HL-60 (cell line): Measurements from ENCODE around the gene ULK2.

Experiments used
- DNase-seq, 2 experiments: peaks; one replicate each; pipeline ENCODE4 v3.0.0-alpha.2; 2010 to 2020; ENCODE audit warnings: low read depth in 1 of 2, low spot score in 1 of 2
- H3K27ac ChIP-seq: fragments of 250-450 bp; sonication (Bioruptor Pico); replicated peaks from 2 replicates; pipeline ENCODE4 v1.5.1; 2020; ENCODE audit warnings: mild to moderate bottlenecking, moderate library complexity
- H3K27me3 ChIP-seq: fragments of 250-450 bp; sonication (Bioruptor Pico); 2 replicates; pipeline ENCODE4 v1.5.1; 2021; ENCODE audit warnings: mild to moderate bottlenecking, moderate library complexity; ENCODE audit not compliant: insufficient read depth, poor library complexity, severe bottlenecking
- H3K4me3 ChIP-seq: replicated peaks from 2 replicates; pipeline ENCODE4 v1.5.1; 2011; ENCODE audit warnings: mild to moderate bottlenecking, control low read depth, low read length; ENCODE audit not compliant: insufficient read depth
- CTCF ChIP-seq: IDR thresholded peaks from one replicate; pipeline ENCODE4 v1.5.1; 2011; ENCODE audit warnings: low read length, control low read depth, inconsistent platforms; ENCODE audit not compliant: insufficient read depth
- GABPA ChIP-seq: IDR thresholded peaks from 2 replicates; pipeline ENCODE4 v1.6.1; 2012; ENCODE audit warnings: low read depth
- POLR2AphosphoS5 ChIP-seq: IDR thresholded peaks from 2 replicates; pipeline ENCODE4 v1.6.1; 2012; ENCODE audit warnings: low read depth
- SPI1 ChIP-seq: IDR thresholded peaks from 2 replicates; pipeline ENCODE4 v1.6.1; 2012; ENCODE audit warnings: low read depth, mild to moderate bottlenecking, borderline replicate concordance
- long read RNA-seq: library from polyadenylated mRNA; unstranded; transcript quantifications from one replicate; pipeline ENCODE4 v2.0.0, GENCODE V29; 2020
- TF ChIP-seq, protein P1 (sequence below): IDR thresholded peaks from 2 replicates; pipeline ENCODE4 v1.6.1; 2012; ENCODE audit warnings: low read depth; ENCODE audit not compliant: insufficient replicate concordance

The ULK2 gene
- long read RNA-seq: 0 reads

GRCh38 chr17:19867329-19868078, at the start of gene ULK2:
Gene ULK2 (minus strand): TSS chr17:19867936. CDS start chr17:19867417, 519 bp downstream.
- Histone ChIP-seq H3K27me3 (no peaks in the 10 kb centered on the region), H3K27ac (no peak within 1 kb of the TSS), H3K4me3 (peak within 1 kb of the TSS; percentile 43)
- peak in 1 of 2 experiments; percentile 1 for DNase-seq
- no peak for TF ChIP-seq SPI1
- TF ChIP-seq POLR2AphosphoS5: no peak
- no peak for TF ChIP-seq CTCF
- TF ChIP-seq GABPA: no peak
- TF ChIP-seq, protein P1, sequence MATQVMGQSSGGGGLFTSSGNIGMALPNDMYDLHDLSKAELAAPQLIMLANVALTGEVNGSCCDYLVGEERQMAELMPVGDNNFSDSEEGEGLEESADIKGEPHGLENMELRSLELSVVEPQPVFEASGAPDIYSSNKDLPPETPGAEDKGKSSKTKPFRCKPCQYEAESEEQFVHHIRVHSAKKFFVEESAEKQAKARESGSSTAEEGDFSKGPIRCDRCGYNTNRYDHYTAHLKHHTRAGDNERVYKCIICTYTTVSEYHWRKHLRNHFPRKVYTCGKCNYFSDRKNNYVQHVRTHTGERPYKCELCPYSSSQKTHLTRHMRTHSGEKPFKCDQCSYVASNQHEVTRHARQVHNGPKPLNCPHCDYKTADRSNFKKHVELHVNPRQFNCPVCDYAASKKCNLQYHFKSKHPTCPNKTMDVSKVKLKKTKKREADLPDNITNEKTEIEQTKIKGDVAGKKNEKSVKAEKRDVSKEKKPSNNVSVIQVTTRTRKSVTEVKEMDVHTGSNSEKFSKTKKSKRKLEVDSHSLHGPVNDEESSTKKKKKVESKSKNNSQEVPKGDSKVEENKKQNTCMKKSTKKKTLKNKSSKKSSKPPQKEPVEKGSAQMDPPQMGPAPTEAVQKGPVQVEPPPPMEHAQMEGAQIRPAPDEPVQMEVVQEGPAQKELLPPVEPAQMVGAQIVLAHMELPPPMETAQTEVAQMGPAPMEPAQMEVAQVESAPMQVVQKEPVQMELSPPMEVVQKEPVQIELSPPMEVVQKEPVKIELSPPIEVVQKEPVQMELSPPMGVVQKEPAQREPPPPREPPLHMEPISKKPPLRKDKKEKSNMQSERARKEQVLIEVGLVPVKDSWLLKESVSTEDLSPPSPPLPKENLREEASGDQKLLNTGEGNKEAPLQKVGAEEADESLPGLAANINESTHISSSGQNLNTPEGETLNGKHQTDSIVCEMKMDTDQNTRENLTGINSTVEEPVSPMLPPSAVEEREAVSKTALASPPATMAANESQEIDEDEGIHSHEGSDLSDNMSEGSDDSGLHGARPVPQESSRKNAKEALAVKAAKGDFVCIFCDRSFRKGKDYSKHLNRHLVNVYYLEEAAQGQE: no peak

GRCh38 chr17:19915245-19915978, 47.7 kb upstream of the ULK2 start:
- TF ChIP-seq GABPA (no peak), SPI1 (no peak)
- TF ChIP-seq, protein P1: no peak
- H3K4me3 ChIP-seq: no peak overlapping the region
- H3K27me3 ChIP-seq: no peaks in the 10 kb centered on the region
- H3K27ac ChIP-seq: no peak overlapping the region
- no peak for DNase-seq

GRCh38 chr17:19911033-19911432, 43.3 kb upstream of the ULK2 start:
- TF ChIP-seq POLR2AphosphoS5 (no peak), GABPA (no peak), CTCF (no peak), SPI1 (no peak)
- TF ChIP-seq, protein P1: no peak
- Histone ChIP-seq H3K27ac (no peak overlapping the region), H3K4me3 (no peak overlapping the region), H3K27me3 (no peaks in the 10 kb centered on the region)
- DNase-seq: no peak
